Activated CD4-positive, alpha-beta T cell treated with anti-CD3 and anti-CD28 coated beads, Interleukin-2, amount 10 ng/mL, durations not matched to agents 24 days and 14 days (primary cell): ENCODE data around the gene XRCC5. TPM values are rescaled to one million over a fixed set of nuclear protein-coding genes. Genes with fewer than 3 reads are reported as not detected.
"Not testable (repeated sequence)": the region's sequence is repeated elsewhere in the genome, so short reads cannot be mapped to it uniquely, and the experiment has no call there.

Source experiments
- DNase-seq: peaks from one replicate; pipeline ENCODE4 v3.0.0; 2022
- H3K27ac Mint-ChIP-seq: one replicate; pipeline ENCODE4 v1.8.0; 2022; ENCODE audit warnings: mild to moderate bottlenecking, mixed read lengths
- H3K27me3 Mint-ChIP-seq: one replicate; pipeline ENCODE4 v1.8.0; 2022; ENCODE audit warnings: mixed read lengths
- H3K36me3 Mint-ChIP-seq: one replicate; pipeline ENCODE4 v1.8.0; 2022; ENCODE audit warnings: low read depth, mild to moderate bottlenecking, mixed read lengths
- H3K4me1 Mint-ChIP-seq: one replicate; pipeline ENCODE4 v1.8.0; 2021; ENCODE audit warnings: mixed read lengths
- H3K4me3 Mint-ChIP-seq: one replicate; pipeline ENCODE4 v1.8.0; 2022; ENCODE audit warnings: mild to moderate bottlenecking, moderate library complexity, mixed read lengths
- H3K9me3 Mint-ChIP-seq: one replicate; pipeline ENCODE4 v1.8.0; 2021; ENCODE audit warnings: mixed read lengths
- intact Hi-C: fragments of 100-400 bp; cut with micrococcal nuclease; formaldehyde crosslinking; loops from one replicate; pipeline ENCODE4 v1.15.1; 2023
- total RNA-seq: library from RNA; stranded (reverse); gene quantifications from 2 replicates; pipeline ENCODE4 v1.2.3, GENCODE V29; 2022

XRCC5 gene
- total RNA-seq, 1 donor from 2014 or later = 510 TPM

GRCh38 chr2:216078776-216079175 is 30.4 kb upstream of the XRCC5 start:
- no peaks in the 10 kb centered on the region for H3K9me3 Mint-ChIP-seq
- peaks cover 47% of the 10 kb centered on the region for H3K4me1 Mint-ChIP-seq
- no peak overlapping the region for H3K27ac Mint-ChIP-seq
- intact Hi-C loops = no loop called here
- DNase-seq = no peak
- no peak overlapping the region for H3K4me3 Mint-ChIP-seq
- no peaks in the 10 kb centered on the region for H3K27me3 Mint-ChIP-seq
- H3K36me3 Mint-ChIP-seq = peaks cover 11% of the 10 kb centered on the region

DNA sequence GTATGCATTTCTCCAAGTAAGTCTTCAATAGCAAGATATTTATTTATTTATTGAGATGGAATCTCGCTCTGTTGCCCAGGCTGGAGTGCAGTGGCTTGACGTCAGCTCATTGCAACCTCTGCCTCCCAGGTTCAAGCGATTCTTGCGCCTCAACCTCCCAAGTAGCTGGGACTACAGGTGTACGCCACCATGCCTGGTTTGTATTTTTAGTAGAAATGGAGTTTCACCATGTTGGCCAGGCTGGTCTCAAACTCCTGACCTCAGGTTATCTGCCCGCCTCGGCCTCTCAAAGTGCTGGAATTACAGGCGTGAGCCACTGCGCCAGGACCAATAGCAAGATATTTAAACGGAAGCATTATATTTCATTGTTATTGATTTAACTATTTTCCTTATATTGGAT is 29.1 kb upstream of the XRCC5 start:
- not testable (repeated sequence) for H3K27ac Mint-ChIP-seq, H3K27me3 Mint-ChIP-seq, DNase-seq, H3K9me3 Mint-ChIP-seq
- intact Hi-C loops = loop anchor here (2.0 to 10.0 kb wide), 2 partner anchors 21 to 765 kb away; partner anchors contain the start of gene ATIC
- H3K36me3 Mint-ChIP-seq = peaks cover 11% of the 10 kb centered on the region
- peaks cover 49% of the 10 kb centered on the region for H3K4me1 Mint-ChIP-seq
- peak overlapping the region; percentile 19 for H3K4me3 Mint-ChIP-seq

DNA sequence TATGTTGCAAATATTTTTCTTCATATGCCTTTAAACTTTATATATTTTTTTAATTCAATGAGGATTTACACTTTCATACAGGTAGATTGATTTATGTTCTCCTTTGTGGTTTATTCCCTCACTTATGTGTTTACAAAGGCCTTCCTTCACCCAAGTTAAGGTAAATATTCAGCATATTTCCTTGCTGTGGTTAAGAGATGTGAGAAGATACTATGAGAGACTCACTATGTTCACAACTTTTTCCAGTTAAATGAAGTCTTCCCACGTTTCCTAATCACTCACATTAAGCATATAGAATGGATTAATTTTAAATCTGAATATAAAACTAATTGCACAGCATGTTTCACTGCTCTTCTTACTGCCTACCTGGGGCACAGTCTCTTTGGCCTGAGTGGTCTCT is 28.1 kb upstream of the XRCC5 start:
- no peaks in the 10 kb centered on the region for H3K27me3 Mint-ChIP-seq
- H3K9me3 Mint-ChIP-seq = no peaks in the 10 kb centered on the region
- H3K4me3 Mint-ChIP-seq = peak overlapping the region; percentile 90
- no peak for DNase-seq
- peak overlapping the region; percentile 78 for H3K27ac Mint-ChIP-seq
- intact Hi-C loops = loop anchor here (1.0 to 10.0 kb wide), 6 partner anchors 12 to 766 kb away; partner anchors contain the start of genes ATIC and XRCC5
- peaks cover 9% of the 10 kb centered on the region for H3K36me3 Mint-ChIP-seq
- H3K4me1 Mint-ChIP-seq = peaks cover 48% of the 10 kb centered on the region

DNA sequence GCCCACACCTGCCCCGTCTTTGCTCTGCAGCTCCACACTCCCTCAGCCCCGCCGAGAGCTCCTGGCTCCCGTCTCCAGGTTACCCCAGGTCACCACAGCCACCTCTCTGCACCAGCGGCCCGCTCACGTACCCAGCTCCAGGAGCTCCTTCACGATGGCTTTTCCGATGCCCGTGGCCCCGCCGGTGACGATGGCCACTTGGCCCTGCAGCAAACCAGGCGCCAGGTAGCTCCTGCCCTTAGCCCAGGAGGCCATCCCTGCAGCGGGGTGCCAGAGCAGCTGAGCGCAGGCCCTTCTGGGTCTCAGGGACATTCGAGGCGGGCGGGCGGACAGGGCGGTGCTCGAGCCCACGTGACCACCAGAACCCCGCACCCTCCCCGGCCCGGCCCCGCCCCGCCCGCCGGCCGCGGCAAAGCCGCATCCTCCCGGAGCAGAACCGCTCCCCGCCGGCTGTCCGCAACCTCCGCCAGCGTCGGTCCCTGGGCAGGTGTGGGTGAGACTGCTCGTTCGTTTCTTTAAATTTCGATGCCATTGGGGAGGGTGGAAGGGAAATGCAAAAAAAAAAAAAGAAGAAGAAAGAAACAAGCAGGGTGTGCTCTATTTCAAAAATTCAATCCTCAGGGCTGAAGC is 27.5 kb upstream of the XRCC5 start, which contains the start of the genes PECR and TMEM169:
PECR (minus strand) TSS at position 323 of the 630 bp plus-strand sequence; CDS start at position 255, 68 bp downstream.
TMEM169 (plus strand) TSS at position 433 of the 630 bp plus-strand sequence. CDS start 14,045 bp downstream, outside the sequence.
- H3K27ac Mint-ChIP-seq = peak within 1 kb of the TSS; percentile 78
- H3K36me3 Mint-ChIP-seq = peaks cover 9% of the 10 kb centered on the region
- DNase-seq = peak; percentile 93
- H3K4me1 Mint-ChIP-seq = peaks cover 52% of the 10 kb centered on the region
- peak within 1 kb of the TSS; percentile 90 for H3K4me3 Mint-ChIP-seq
- peaks cover 1% of the 10 kb centered on the region for H3K9me3 Mint-ChIP-seq
- intact Hi-C loops = loop anchor here (1.0 to 10.0 kb wide), 7 partner anchors 12 to 767 kb away; partner anchors contain the start of genes ATIC and XRCC5
- H3K27me3 Mint-ChIP-seq = no peaks in the 10 kb centered on the region

GRCh38 chr2:216082117-216082711 is 26.9 kb upstream of the XRCC5 start:
- H3K4me1 Mint-ChIP-seq = peaks cover 56% of the 10 kb centered on the region
- peak overlapping the region; percentile 90 for H3K4me3 Mint-ChIP-seq
- H3K36me3 Mint-ChIP-seq = peaks cover 13% of the 10 kb centered on the region
- peak; percentile 68 for DNase-seq
- intact Hi-C loops = loop anchor here (2.0 to 10.0 kb wide), 2 partner anchors 17 to 767 kb away; partner anchors contain the start of gene ATIC
- no peaks in the 10 kb centered on the region for H3K27me3 Mint-ChIP-seq
- H3K9me3 Mint-ChIP-seq = peaks cover 6% of the 10 kb centered on the region
- H3K27ac Mint-ChIP-seq = peak overlapping the region; percentile 78

- Mint-ChIP-seq H3K9me3 (peaks cover 6% of the 10 kb centered on the region), H3K4me1 (peaks cover 56% of the 10 kb centered on the region), H3K27ac (peak overlapping the region; percentile 75), H3K27me3 (no peaks in the 10 kb centered on the region), H3K36me3 (peaks cover 13% of the 10 kb centered on the region), H3K4me3 (peak overlapping the region; percentile 90)
- intact Hi-C loops = loop anchor here (2.0 to 10.0 kb wide), 2 partner anchors 18 to 768 kb away; partner anchors contain the start of gene ATIC
- peak; percentile 66 for DNase-seq
Measured at GRCh38 chr2:216082805-216083204, 26.3 kb upstream of the XRCC5 start.

- intact Hi-C loops = loop anchor here (2.0 to 10.0 kb wide), 2 partner anchors 19 to 769 kb away; partner anchors contain the start of gene ATIC
- Mint-ChIP-seq H3K27ac (peak overlapping the region; percentile 93), H3K36me3 (peaks cover 12% of the 10 kb centered on the region), H3K9me3 (peaks cover 6% of the 10 kb centered on the region), H3K4me3 (peak overlapping the region; percentile 82), H3K4me1 (peaks cover 56% of the 10 kb centered on the region), H3K27me3 (no peaks in the 10 kb centered on the region)
- DNase-seq = no peak
Measured at GRCh38 chr2:216083464-216084281, 25.5 kb upstream of the XRCC5 start.

GRCh38 chr2:216084547-216084946 is 24.6 kb upstream of the XRCC5 start:
- DNase-seq = peak; percentile 81
- peak overlapping the region; percentile 93 for H3K27ac Mint-ChIP-seq
- H3K4me3 Mint-ChIP-seq = peak overlapping the region; percentile 82
- H3K27me3 Mint-ChIP-seq = no peaks in the 10 kb centered on the region
- H3K36me3 Mint-ChIP-seq = peaks cover 16% of the 10 kb centered on the region
- H3K9me3 Mint-ChIP-seq = peaks cover 10% of the 10 kb centered on the region
- H3K4me1 Mint-ChIP-seq = peaks cover 59% of the 10 kb centered on the region
- intact Hi-C loops = loop anchor here (10.0 kb wide), 1 partner anchor 770 kb away; the partner anchor contains the start of gene ATIC

DNA sequence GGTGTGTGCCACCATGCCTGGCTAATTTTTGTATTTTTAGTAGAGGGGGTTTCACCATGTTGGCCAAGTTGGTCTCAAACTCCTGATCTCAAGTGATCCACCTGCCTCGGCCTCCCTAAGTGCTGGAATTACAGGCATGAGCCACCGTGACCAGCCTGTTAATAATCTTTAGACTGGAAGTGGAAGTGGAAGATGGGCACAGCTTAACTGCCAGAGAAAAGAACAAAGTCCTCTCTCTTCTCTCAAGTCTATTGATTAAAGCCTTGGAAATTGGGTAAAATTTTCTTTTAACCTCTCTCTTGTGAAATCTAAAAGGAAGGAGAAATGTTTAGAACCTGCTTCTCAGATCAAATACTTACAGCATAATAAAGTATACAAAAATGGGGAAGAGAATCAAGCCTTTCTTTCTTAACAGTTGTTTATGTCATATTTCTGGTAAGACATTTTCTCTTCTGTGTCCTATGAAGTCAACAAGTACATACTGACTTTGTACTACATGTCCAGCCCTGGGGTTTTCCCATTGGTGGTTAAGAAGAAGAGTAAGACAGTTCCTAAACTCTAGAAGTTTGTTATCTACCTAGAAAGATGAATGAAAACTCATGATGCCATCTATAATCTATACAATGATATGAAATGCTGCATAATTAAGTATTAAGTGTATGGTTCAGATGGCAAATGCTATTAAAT is 22.8 kb upstream of the XRCC5 start:
- peak overlapping the region; percentile 39 for H3K27ac Mint-ChIP-seq
- H3K4me3 Mint-ChIP-seq = no peak overlapping the region
- H3K36me3 Mint-ChIP-seq = peaks cover 18% of the 10 kb centered on the region
- peaks cover 60% of the 10 kb centered on the region for H3K4me1 Mint-ChIP-seq
- peaks cover 14% of the 10 kb centered on the region for H3K9me3 Mint-ChIP-seq
- H3K27me3 Mint-ChIP-seq = no peaks in the 10 kb centered on the region
- DNase-seq = no peak
- intact Hi-C loops = loop anchor here (10.0 kb wide), 1 partner anchor 772 kb away; the partner anchor contains the start of gene ATIC

GRCh38 chr2:216090369-216090786 is 18.8 kb upstream of the XRCC5 start:
- no peak for DNase-seq

DNA sequence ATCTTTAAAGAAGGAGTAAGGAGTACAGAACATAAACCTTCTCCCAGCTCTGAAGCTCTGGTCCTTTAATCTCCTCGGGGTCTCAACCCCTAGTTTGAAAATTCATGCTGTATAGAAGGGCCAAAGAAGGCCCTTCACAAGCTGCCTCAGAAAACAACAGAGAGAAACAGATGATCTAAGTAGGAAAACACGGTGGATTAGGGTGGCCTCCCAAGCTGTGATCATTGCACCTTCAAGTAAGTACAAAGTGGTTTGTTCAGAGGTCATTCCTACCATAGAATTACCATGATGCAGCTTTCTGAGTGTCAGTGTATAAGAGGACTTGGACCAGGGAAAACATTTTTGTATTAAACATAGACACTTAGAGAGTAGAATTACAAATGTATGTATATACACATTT is 16.5 kb upstream of the XRCC5 start:
- peaks cover 9% of the 10 kb centered on the region for H3K36me3 Mint-ChIP-seq
- no peaks in the 10 kb centered on the region for H3K27me3 Mint-ChIP-seq
- intact Hi-C loops = no loop called here
- H3K27ac Mint-ChIP-seq = no peak overlapping the region
- H3K9me3 Mint-ChIP-seq = peaks cover 9% of the 10 kb centered on the region
- H3K4me1 Mint-ChIP-seq = peaks cover 14% of the 10 kb centered on the region
- DNase-seq = no peak
- H3K4me3 Mint-ChIP-seq = no peak overlapping the region

More at GRCh38 chr2:216090369-216090786, 18.8 kb upstream of the XRCC5 start:
- intact Hi-C loops = no loop called here
- Mint-ChIP-seq H3K36me3 (peaks cover 15% of the 10 kb centered on the region), H3K4me3 (no peak overlapping the region), H3K9me3 (peaks cover 14% of the 10 kb centered on the region), H3K4me1 (peaks cover 23% of the 10 kb centered on the region), H3K27me3 (no peaks in the 10 kb centered on the region), H3K27ac (peak overlapping the region; percentile 55)

DNA sequence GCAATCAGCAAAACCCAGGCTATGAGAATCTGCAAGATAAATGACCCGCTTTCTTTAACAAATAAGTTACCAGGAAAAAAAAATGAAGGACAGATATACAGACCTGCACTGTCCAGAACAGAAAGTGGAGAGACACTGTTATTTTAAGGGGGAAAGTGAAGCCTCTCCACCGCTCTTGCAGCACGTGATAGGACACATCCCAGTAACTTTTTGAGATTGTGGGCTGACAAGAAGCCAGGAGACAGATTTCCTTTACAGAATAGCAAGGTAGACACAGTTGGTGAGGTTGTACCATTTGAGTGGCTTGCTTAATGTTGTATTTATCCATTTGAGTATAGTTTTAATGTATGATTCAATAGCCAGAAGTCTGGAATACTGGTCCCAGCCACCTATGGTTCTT is 14.4 kb upstream of the XRCC5 start:
- H3K27ac Mint-ChIP-seq = no peak overlapping the region
- intact Hi-C loops = no loop called here
- peaks cover 5% of the 10 kb centered on the region for H3K36me3 Mint-ChIP-seq
- H3K4me3 Mint-ChIP-seq = no peak overlapping the region
- H3K4me1 Mint-ChIP-seq = peaks cover 11% of the 10 kb centered on the region
- peaks cover 4% of the 10 kb centered on the region for H3K9me3 Mint-ChIP-seq
- no peaks in the 10 kb centered on the region for H3K27me3 Mint-ChIP-seq
- DNase-seq = no peak
